OCI-LY3 (cell line): ENCODE results near the gene NCKAP5.

Source experiments
- H2AFZ ChIP-seq: fragments of 200-600, 300-600 bp; shearing (Covaris generic); 2 replicates; pipeline ENCODE4 v1.6.0; 2014; ENCODE audit warnings: antibody characterized with exemption, low read depth, low read length
- H3K27ac ChIP-seq: fragments of 200-600, 300-600 bp; sonication (generic); 2 replicates; pipeline ENCODE4 v1.5.1; 2014; ENCODE audit warnings: mild to moderate bottlenecking, low read length, moderate library complexity, mixed read lengths
- H3K27me3 ChIP-seq: fragments of 200-600, 300-600 bp; sonication (generic); 2 replicates; pipeline ENCODE4 v1.6.1; 2014; ENCODE audit warnings: low read depth, low read length, mixed read lengths
- H3K36me3 ChIP-seq: fragments of 200-600, 300-600 bp; sonication (generic); replicated peaks from 2 replicates; pipeline ENCODE3; 2014; ENCODE audit warnings: low read depth, low read length, mixed read lengths
- H3K4me1 ChIP-seq: fragments of 300-600, 200-600 bp; sonication (generic); 2 replicates; pipeline ENCODE4 v1.6.1; 2014; ENCODE audit warnings: low read length, mixed read lengths
- H3K4me2 ChIP-seq: fragments of 200-600, 300-600 bp; sonication (generic); 2 replicates; pipeline ENCODE4 v1.6.1; 2014; ENCODE audit warnings: low read length, mixed read lengths
- H3K4me3 ChIP-seq: fragments of 300-600, 200-600 bp; sonication (generic); 2 replicates; pipeline ENCODE4 v1.5.1; 2014; ENCODE audit warnings: antibody characterized with exemption, mild to moderate bottlenecking, low read length, moderate library complexity
- H3K79me2 ChIP-seq: fragments of 300-600, 200-600 bp; shearing (Covaris generic); 2 replicates; pipeline ENCODE4 v1.6.1; 2014; ENCODE audit warnings: mild to moderate bottlenecking, low read length, mixed read lengths
- H3K9ac ChIP-seq: fragments of 300-600, 200-600 bp; shearing (Covaris generic); 2 replicates; pipeline ENCODE4 v1.6.0; 2014; ENCODE audit warnings: mild to moderate bottlenecking, low read length, moderate library complexity
- H3K9me3 ChIP-seq: fragments of 200-600, 300-600 bp; shearing (Covaris generic); 2 replicates; pipeline ENCODE4 v1.6.1; 2014; ENCODE audit warnings: low read length, mixed read lengths; ENCODE audit not compliant: insufficient read depth
- H4K20me1 ChIP-seq: fragments of 200-600, 300-600 bp; sonication (generic); 2 replicates; pipeline ENCODE4 v1.6.1; 2016; ENCODE audit warnings: low read length, mixed read lengths; ENCODE audit not compliant: insufficient read depth
- CTCF ChIP-seq: fragments of 200-600, 300-600 bp; sonication (generic); IDR thresholded peaks from 2 replicates; pipeline ENCODE4 v1.5.1; 2014; ENCODE audit warnings: antibody characterized with exemption, low read length, low read depth
- EZH2phosphoT487 ChIP-seq: fragments of 200-600 bp; shearing (Covaris generic); IDR thresholded peaks from 2 replicates; pipeline ENCODE4 v1.6.1; 2018; ENCODE audit warnings: antibody characterized with exemption, mixed run types, low read depth

Gene NCKAP5

GRCh38 chr2:132884705-132885104, 683.6 kb downstream of the NCKAP5 start:
- Histone ChIP-seq H3K9me3 (no peaks in the 10 kb centered on the region), H4K20me1 (no peaks in the 10 kb centered on the region), H3K4me2 (no peak overlapping the region), H3K27ac (no peak overlapping the region), H3K36me3 (no peaks in the 10 kb centered on the region), H3K4me1 (no peaks in the 10 kb centered on the region), H2AFZ (no peak overlapping the region), H3K4me3 (no peak overlapping the region), H3K79me2 (no peaks in the 10 kb centered on the region), H3K9ac (no peak overlapping the region), H3K27me3 (0 out of 2 replicates have a peak, but pooled peaks cover 5% of the 10 kb centered on the region)
- TF ChIP-seq CTCF, result no peak
- no peak for TF ChIP-seq EZH2phosphoT487

GRCh38 chr2:132884292-132884691, 684.0 kb downstream of the NCKAP5 start:
- Histone ChIP-seq H4K20me1 (no peaks in the 10 kb centered on the region), H3K4me3 (no peak overlapping the region), H3K4me2 (no peak overlapping the region), H3K27ac (no peak overlapping the region), H3K36me3 (no peaks in the 10 kb centered on the region), H2AFZ (no peak overlapping the region), H3K27me3 (0 out of 2 replicates have a peak, but pooled peaks cover 5% of the 10 kb centered on the region), H3K9me3 (no peaks in the 10 kb centered on the region), H3K9ac (no peak overlapping the region), H3K4me1 (no peaks in the 10 kb centered on the region), H3K79me2 (no peaks in the 10 kb centered on the region)
- TF ChIP-seq EZH2phosphoT487, result no peak
- TF ChIP-seq CTCF, result no peak

DNA sequence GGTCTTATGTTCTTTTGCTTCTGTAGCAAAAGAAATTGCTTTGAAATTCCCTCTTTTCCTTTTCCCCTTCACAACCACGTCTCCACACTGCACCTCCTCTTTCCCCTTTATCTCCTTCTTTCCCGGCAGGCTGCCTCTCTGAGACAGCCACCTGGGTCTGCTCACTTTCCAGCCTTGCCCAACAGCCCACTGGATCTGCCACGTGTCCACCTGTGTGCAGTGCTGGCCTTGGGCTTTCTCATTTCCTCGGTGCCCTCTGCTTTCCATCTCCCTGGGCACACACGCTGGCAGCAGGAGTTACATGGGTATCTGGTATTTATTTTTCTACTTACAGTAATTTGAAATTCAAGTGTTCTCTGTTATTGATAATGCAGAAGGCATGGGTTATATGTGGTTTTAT, 684.8 kb downstream of the NCKAP5 start:
- H3K4me3 ChIP-seq, result no peak overlapping the region
- H3K79me2 ChIP-seq, result no peaks in the 10 kb centered on the region
- no peaks in the 10 kb centered on the region for H3K4me1 ChIP-seq
- no peak overlapping the region for H3K27ac ChIP-seq
- H2AFZ ChIP-seq, result no peak overlapping the region
- TF ChIP-seq EZH2phosphoT487 (no peak), CTCF (no peak)
- H4K20me1 ChIP-seq, result no peaks in the 10 kb centered on the region
- H3K27me3 ChIP-seq, result 0 out of 2 replicates have a peak, but pooled peaks cover 5% of the 10 kb centered on the region
- no peaks in the 10 kb centered on the region for H3K9me3 ChIP-seq
- no peak overlapping the region for H3K9ac ChIP-seq
- no peaks in the 10 kb centered on the region for H3K36me3 ChIP-seq
- no peak overlapping the region for H3K4me2 ChIP-seq

DNA sequence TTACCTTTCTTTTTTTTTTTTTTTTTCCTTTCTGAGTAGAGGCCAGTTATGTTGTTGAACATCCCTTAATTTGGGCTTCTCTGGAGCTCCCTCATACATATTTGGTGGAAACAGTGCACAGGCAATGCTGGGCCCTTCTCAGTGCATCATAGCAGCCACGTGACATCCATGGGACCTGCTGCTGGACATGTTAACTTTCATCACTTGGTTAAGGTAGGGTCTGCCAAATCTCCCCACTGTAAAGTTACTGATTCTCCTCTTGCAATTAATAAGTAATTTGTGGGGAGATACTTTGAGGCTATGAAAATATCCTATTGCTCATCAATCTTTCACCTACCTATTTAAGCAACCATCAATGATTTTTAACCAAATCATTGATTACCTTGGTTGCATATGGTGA, 686.7 kb downstream of the NCKAP5 start:
- Histone ChIP-seq H3K4me1 (no peaks in the 10 kb centered on the region), H3K4me2 (no peak overlapping the region), H3K9me3 (no peaks in the 10 kb centered on the region), H4K20me1 (no peaks in the 10 kb centered on the region), H3K27me3 (0 out of 2 replicates have a peak, but pooled peaks cover 5% of the 10 kb centered on the region), H3K9ac (no peak overlapping the region), H3K36me3 (no peaks in the 10 kb centered on the region), H3K79me2 (no peaks in the 10 kb centered on the region), H2AFZ (no peak overlapping the region), H3K27ac (no peak overlapping the region), H3K4me3 (no peak overlapping the region)
- TF ChIP-seq CTCF, result no peak
- TF ChIP-seq EZH2phosphoT487, result no peak
